GM12891 (cell line): ENCODE data around the gene MCTP1.
"Not testable (repeated sequence)": the region's sequence is repeated elsewhere in the genome, so short reads cannot be mapped to it uniquely, and the experiment has no call there.

Experiments used
- DNase-seq: peaks from one replicate; pipeline ENCODE4 v3.0.0; 2011; ENCODE audit warnings: low spot score; ENCODE audit not compliant: insufficient read length
- FAIRE-seq: peaks from 2 replicates; lab custom pipeline; 2011; peaks lifted over from hg19 to GRCh38; lab: Jason Lieb, UNC
- PAX5 ChIP-seq: IDR thresholded peaks from 2 replicates; pipeline ENCODE4 v1.6.1; 2011; ENCODE audit warnings: low read length, moderate library complexity, mild to moderate bottlenecking; ENCODE audit not compliant: insufficient read depth, severe bottlenecking
- POLR2A ChIP-seq: IDR thresholded peaks from 2 replicates; pipeline ENCODE4 v1.6.1; 2011; ENCODE audit warnings: low read depth, low read length, control low read depth
- POLR2AphosphoS5 ChIP-seq: IDR thresholded peaks from 2 replicates; pipeline ENCODE4 v1.6.1; 2011; ENCODE audit warnings: low read depth, low read length, control low read depth
- POU2F2 ChIP-seq: IDR thresholded peaks from 2 replicates; pipeline ENCODE4 v1.6.1; 2011; ENCODE audit warnings: low read depth, mild to moderate bottlenecking, control low read depth, low read length, moderate library complexity
- SPI1 ChIP-seq: IDR thresholded peaks from 2 replicates; pipeline ENCODE4 v1.6.1; 2011; ENCODE audit warnings: low read depth, low read length, control low read depth
- TAF1 ChIP-seq: IDR thresholded peaks from 2 replicates; pipeline ENCODE4 v1.6.1; 2011; ENCODE audit warnings: low read depth, low read length, control low read depth

MCTP1 gene

DNA sequence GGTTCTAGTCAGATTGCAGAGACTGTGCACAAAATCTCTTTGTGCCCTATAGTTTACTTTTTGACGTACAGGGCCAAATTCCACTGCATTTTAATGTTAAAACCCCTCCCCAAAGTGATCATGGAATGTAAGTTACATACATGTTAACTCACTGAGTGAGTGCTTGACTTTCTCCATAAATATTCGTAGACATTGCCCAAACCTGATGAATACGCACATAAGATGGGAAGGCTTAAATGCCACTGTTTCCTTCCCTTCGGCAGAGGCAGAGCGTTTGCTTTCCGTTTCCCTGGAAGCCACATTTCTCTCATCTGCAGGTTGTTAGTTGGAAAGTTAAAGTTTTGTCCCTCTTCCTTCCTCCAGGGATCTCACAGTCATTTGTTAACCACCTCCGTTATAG lies 286.2 kb downstream of the MCTP1 start:
- TF ChIP-seq SPI1 (no peak), TAF1 (no peak), POLR2A (no peak), PAX5 (no peak), POLR2AphosphoS5 (no peak)
- no peak for DNase-seq
- FAIRE-seq = peak; percentile 40

DNA sequence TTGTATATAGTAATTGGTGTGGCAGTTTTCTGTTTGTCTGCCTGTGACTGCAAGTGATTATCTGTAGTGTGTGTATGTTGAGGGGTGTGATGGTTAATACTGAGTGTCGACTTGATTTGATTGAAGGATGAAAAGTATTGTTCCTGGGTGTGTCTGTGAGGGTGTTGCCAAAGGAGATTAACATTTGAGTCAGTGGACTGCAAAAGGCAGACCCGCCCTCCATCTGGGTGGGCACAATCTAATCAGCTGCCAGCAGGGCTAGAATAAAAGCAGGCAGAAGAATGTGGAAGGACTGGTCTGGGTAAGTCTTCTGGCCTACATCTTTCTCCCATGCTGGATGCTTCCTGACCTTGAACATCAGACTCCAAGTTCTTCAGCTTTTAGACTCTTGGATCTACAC lies 290.4 kb downstream of the MCTP1 start:
- DNase-seq, FAIRE-seq: not testable (repeated sequence)

DNA sequence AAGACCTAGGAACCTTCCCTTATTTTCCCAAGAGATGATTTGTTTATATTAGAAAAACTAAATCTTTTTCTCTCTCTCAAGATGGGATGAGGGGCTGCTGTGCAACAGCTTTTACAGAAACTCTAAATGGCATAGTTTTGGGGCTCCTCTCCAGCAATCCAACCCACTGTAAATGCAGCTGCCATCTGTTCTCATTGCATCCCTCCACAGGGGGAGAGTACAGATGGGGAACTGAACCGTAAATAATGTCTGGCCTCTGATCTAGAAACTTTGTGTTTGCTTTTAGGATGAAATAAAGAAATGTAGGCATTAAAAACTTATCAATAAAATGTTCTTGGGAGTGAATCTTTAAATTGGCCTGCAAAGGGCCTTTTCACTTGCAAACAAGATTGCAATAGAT lies 291.4 kb downstream of the MCTP1 start:
- DNase-seq (no peak), FAIRE-seq (no peak)
- TF ChIP-seq POLR2AphosphoS5 = no peak
- TF ChIP-seq TAF1 = no peak
- TF ChIP-seq PAX5 = no peak
- TF ChIP-seq POLR2A = no peak
- TF ChIP-seq SPI1 = no peak
- no peak for TF ChIP-seq POU2F2

DNA sequence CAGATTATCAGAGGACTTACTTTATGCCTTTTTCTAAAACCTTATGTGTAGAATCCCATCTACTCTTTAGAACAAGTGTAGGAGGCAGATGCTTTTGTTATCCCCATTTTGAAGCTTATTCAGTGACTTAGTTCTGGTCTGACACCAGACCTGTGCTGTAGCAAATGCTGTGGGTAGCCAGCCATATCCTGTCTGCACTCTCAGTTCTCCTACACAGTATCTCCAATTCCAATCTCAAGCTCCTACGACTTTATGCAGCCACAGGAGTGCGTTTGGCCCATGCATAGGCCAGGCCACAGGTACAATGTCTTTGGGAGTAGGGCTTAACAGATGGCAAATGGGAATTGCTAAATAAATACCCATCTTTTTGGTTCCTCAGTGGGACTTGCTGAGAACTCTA lies 292.6 kb downstream of the MCTP1 start:
- FAIRE-seq = peak; percentile 92
- DNase-seq = no peak
- TF ChIP-seq SPI1 = peak; percentile 59
- TF ChIP-seq TAF1 = no peak

DNA sequence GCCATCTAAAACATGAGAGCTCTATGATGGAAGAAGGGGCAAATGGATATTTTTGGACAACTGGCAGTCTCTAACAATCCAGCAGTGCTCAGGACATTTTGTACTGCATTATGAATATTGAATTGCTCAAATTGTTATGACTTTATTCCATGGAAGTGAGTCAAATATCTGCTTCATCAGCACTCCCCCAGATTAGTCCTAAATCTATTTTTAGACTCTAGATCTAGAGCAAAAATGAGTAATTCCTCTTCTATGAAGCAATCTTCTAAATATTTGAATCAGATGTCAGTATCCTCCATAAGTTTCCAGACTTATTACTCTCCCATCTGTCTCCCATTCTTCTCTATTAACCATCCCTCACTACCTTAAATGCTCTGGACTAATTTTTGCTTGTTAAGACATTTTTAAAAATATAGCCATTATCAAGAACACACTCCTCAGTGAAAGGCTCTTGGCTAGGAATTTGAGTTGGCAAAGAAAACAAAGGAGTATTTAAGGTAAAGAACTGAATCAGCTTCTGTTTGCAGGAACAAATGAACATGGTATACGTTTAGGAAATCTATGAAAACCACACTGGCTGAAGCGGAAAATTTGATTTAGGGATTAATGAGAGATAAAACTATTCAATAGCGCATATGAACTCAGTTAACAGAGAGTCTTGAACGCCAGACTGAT lies 300.9 kb downstream of the MCTP1 start:
- DNase-seq (no peak), FAIRE-seq (no peak)
- TF ChIP-seq TAF1 (no peak), PAX5 (no peak), SPI1 (no peak), POU2F2 (no peak), POLR2AphosphoS5 (no peak), POLR2A (no peak)

DNA sequence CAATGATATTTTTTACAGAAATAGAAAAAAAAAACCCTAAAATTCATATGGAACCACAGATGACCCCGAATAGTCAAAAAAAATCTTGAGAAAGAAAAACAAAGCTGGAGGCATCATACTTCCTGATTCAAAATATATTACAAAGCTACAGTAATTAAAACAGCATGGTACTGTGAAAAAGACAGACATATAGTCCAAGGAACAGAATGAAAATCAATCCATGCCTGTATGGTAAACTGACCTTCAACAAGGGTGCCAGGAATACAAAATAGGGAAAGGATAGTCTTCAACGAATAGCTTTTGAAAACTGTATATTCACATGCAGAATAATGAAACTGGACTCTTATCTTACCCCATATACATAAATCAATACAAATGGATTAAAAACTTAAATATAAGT lies 307.5 kb downstream of the MCTP1 start:
- DNase-seq (no peak), FAIRE-seq (no peak)
- TF ChIP-seq POU2F2 (no peak), POLR2A (no peak), PAX5 (no peak), POLR2AphosphoS5 (no peak)

DNA sequence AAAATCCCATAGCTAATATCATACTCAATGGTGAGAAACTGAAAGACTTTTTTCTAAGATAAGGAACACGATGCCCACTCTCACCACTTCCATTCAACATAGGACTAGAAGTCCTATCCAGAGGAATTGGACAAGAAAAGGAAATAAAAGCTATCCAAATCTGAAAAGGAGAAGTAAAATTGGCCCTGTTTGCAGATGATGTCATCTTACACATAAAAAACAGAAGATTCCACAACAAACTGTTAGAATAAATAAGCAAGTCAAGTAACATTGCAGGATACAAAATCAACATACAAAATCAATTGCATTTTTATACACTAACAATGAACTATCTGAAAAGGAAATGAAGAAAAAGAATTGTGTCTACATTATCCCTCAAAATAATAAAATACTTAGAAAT lies 308.0 kb downstream of the MCTP1 start:
- TF ChIP-seq POU2F2 (no peak), POLR2AphosphoS5 (no peak), POLR2A (no peak), TAF1 (no peak), PAX5 (no peak), SPI1 (no peak)
- FAIRE-seq = no peak

DNA sequence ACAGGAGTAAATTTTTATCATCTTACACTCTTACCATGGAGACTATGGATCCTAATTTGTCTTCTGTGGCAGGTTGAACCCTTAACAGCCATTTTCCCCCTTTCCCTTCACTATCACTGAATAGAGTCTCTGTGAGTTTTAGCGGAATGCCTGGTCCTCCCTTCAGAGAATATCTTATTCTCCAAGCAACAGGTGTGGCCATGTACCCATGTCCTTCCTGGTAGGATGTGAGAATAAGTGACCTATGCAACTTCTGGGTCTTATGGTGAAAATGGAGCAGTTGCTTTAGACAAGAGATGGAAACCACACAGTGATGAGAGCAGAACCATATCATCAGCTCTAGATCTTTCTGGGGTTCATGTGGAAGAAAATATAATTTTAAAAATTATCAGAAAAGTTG lies 312.6 kb downstream of the MCTP1 start:
- FAIRE-seq = no peak
- TF ChIP-seq POLR2A (no peak), TAF1 (no peak), PAX5 (no peak), POLR2AphosphoS5 (no peak)
- no peak for DNase-seq

More for the DNA sequence above, 308.0 kb downstream of the MCTP1 start:
- DNase-seq = no peak

DNA sequence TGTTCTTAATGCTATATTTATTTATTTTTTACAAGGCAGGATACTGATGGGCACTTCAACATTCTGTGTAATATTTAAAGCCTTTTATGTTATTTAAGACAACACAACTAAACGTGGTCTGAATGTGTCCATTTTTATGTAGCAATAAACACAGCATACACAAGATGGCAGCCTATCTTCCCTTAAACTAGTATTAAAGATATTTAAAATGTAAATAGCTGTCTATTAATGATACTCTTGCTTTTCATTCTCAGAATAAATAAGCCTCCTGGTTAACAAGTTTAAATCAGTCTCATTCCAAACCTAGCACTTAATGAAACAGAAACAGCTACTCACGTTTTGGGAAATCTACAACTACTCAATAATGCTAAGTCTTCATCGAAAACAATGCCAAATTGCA lies 315.7 kb downstream of the MCTP1 start:
- FAIRE-seq (no peak), DNase-seq (no peak)
- TF ChIP-seq POLR2AphosphoS5 = no peak
- no peak for TF ChIP-seq PAX5
- TF ChIP-seq TAF1 = no peak
- TF ChIP-seq SPI1 = no peak
- TF ChIP-seq POLR2A = no peak
- no peak for TF ChIP-seq POU2F2

DNA sequence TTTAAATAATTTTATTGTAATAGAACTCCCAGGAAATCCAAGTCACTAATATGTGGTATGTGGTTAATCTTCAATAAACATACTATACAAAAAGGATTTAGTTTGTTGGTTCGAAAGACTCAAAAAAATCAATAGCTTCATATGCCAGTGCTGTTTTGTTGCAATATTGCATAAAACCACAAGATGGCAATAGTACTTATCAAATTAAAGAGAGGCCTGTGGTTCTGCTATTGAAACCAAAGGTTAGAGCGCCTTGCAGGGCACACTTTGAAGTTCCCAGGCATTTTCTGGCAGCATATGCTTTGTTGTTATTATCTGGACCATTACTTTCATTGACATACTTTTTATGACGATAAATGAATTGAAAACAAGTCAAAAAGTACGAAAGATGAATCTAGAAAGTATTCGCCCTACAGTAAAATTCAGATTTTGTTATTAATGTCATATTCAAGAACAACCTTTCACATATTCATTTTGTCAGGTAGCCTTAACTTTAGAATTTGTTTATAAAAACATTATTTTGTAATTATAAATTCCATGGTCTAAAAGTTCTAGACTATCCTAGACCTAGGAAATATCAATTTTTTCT lies 316.3 kb downstream of the MCTP1 start:
- DNase-seq (peak; percentile 25), FAIRE-seq (no peak)
- TF ChIP-seq POLR2A = no peak

DNA sequence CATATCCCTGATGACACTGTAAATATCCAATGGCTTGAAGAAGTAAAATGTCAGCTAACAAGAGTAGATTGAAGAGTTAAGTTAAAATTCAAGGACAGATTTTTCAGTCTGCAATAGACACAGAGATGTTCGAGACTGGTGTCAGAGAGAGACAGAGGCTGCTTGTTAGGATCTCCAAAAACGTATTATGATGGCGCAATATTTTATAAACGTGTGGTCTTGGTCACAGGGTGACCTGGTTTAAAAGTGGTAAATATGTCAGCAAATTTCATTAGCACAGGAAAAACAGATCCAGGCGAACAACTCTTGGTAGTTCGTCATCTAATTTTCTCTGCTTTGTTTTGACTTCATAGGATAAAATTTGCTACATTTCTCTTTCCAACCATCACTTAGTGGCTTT lies 317.4 kb downstream of the MCTP1 start:
- DNase-seq (no peak), FAIRE-seq (no peak)
- TF ChIP-seq POLR2AphosphoS5 (no peak), POLR2A (no peak), TAF1 (no peak), SPI1 (no peak), POU2F2 (no peak), PAX5 (no peak)
